Measurements from ENCODE around the gene HACD4. TPM values are rescaled to one million over a fixed set of nuclear protein-coding genes. Genes with fewer than 3 reads are reported as not detected.

Gene HACD4
- total RNA-seq, 1 donor: 8.3 TPM

- Histone ChIP-seq H3K9me3 (ENCODE audit: low read depth, low read length) (no peaks in the 10 kb centered on the region), H3K4me3 (ENCODE audit: insufficient read depth, low read length) (no peak overlapping the region), H2AFZ (ENCODE audit: low read length) (no peak overlapping the region), H3K27ac (ENCODE audit: low read depth, low read length) (no peak overlapping the region), H3K4me1 (ENCODE audit: insufficient read depth, low read length) (peaks cover 2% of the 10 kb centered on the region), H3K79me2 (ENCODE audit: insufficient read depth, low read length) (no peaks in the 10 kb centered on the region), H3K27me3 (ENCODE audit: insufficient read depth, low read length) (peaks cover 2% of the 10 kb centered on the region), H3K4me2 (ENCODE audit: insufficient read depth, low read length) (no peak overlapping the region), H3K36me3 (ENCODE audit: insufficient read depth, low read length) (no peaks in the 10 kb centered on the region), H4K20me1 (ENCODE audit: insufficient read depth, low read length) (no peaks in the 10 kb centered on the region)
- no peak for DNase-seq (ENCODE audit: insufficient read length, low spot score, missing footprints)
- TF ChIP-seq CTCF (IDR thresholded peaks at IDR 0.05; ENCODE audit: extremely low read depth, low read depth, low read length): no peak
These were observed 44.0 kb upstream of the HACD4 start for GRCh38 chr9:21075484-21075883.

GRCh38 chr9:21070906-21071305 lies 39.5 kb upstream of the HACD4 start:
- Histone ChIP-seq H3K27me3 (ENCODE audit: insufficient read depth, low read length) (no peaks in the 10 kb centered on the region), H3K4me3 (ENCODE audit: insufficient read depth, low read length) (no peak overlapping the region), H4K20me1 (ENCODE audit: insufficient read depth, low read length) (no peaks in the 10 kb centered on the region), H3K27ac (ENCODE audit: low read depth, low read length) (no peak overlapping the region), H3K4me2 (ENCODE audit: insufficient read depth, low read length) (no peak overlapping the region), H3K4me1 (ENCODE audit: insufficient read depth, low read length) (peaks cover 11% of the 10 kb centered on the region), H3K9me3 (ENCODE audit: low read depth, low read length) (no peaks in the 10 kb centered on the region), H3K79me2 (ENCODE audit: insufficient read depth, low read length) (no peaks in the 10 kb centered on the region), H2AFZ (ENCODE audit: low read length) (no peak overlapping the region), H3K36me3 (ENCODE audit: insufficient read depth, low read length) (no peaks in the 10 kb centered on the region)
- no peak for TF ChIP-seq CTCF (IDR thresholded peaks at IDR 0.05; ENCODE audit: extremely low read depth, low read depth, low read length)
- DNase-seq (ENCODE audit: insufficient read length, low spot score, missing footprints): no peak

GRCh38 chr9:21070171-21070571 lies 38.7 kb upstream of the HACD4 start:
- Histone ChIP-seq H3K79me2 (ENCODE audit: insufficient read depth, low read length) (no peaks in the 10 kb centered on the region), H2AFZ (ENCODE audit: low read length) (peak overlapping the region; percentile 64), H3K27ac (ENCODE audit: low read depth, low read length) (peak overlapping the region; percentile 7), H3K36me3 (ENCODE audit: insufficient read depth, low read length) (no peaks in the 10 kb centered on the region), H3K4me1 (ENCODE audit: insufficient read depth, low read length) (peaks cover 11% of the 10 kb centered on the region), H4K20me1 (ENCODE audit: insufficient read depth, low read length) (no peaks in the 10 kb centered on the region), H3K4me2 (ENCODE audit: insufficient read depth, low read length) (peak overlapping the region; percentile 71), H3K27me3 (ENCODE audit: insufficient read depth, low read length) (no peaks in the 10 kb centered on the region), H3K4me3 (ENCODE audit: insufficient read depth, low read length) (peak overlapping the region; percentile 44), H3K9me3 (ENCODE audit: low read depth, low read length) (no peaks in the 10 kb centered on the region)
- DNase-seq (ENCODE audit: insufficient read length, low spot score, missing footprints): no peak
- peak; percentile 40 for TF ChIP-seq CTCF (IDR thresholded peaks at IDR 0.05; ENCODE audit: extremely low read depth, low read depth, low read length)

GRCh38 chr9:21060919-21061561 lies 29.6 kb upstream of the HACD4 start:
- no peaks in the 10 kb centered on the region for H3K9me3 ChIP-seq (ENCODE audit: low read depth, low read length)
- H3K4me1 ChIP-seq (ENCODE audit: insufficient read depth, low read length): no peaks in the 10 kb centered on the region
- no peaks in the 10 kb centered on the region for H3K27me3 ChIP-seq (ENCODE audit: insufficient read depth, low read length)
- H3K79me2 ChIP-seq (ENCODE audit: insufficient read depth, low read length): no peaks in the 10 kb centered on the region
- H3K36me3 ChIP-seq (ENCODE audit: insufficient read depth, low read length): no peaks in the 10 kb centered on the region
- no peak for TF ChIP-seq CTCF (IDR thresholded peaks at IDR 0.05; ENCODE audit: extremely low read depth, low read depth, low read length)
- H2AFZ ChIP-seq (ENCODE audit: low read length): peak overlapping the region; percentile 67
- H3K4me3 ChIP-seq (ENCODE audit: insufficient read depth, low read length): no peak overlapping the region
- no peak overlapping the region for H3K4me2 ChIP-seq (ENCODE audit: insufficient read depth, low read length)
- no peak for DNase-seq (ENCODE audit: insufficient read length, low spot score, missing footprints)
- no peak overlapping the region for H3K27ac ChIP-seq (ENCODE audit: low read depth, low read length)
- H4K20me1 ChIP-seq (ENCODE audit: insufficient read depth, low read length): no peaks in the 10 kb centered on the region
